NCI-H748 (cell line): ENCODE results near the gene FAT1.
A peak's percentile ranks its signal among the peaks of the same experiment; 100 is the strongest.

Experiments used
- DNase-seq: peaks from one replicate; lab custom pipeline; 2025; ENCODE audit not compliant: unreplicated experiment; lab: John Stamatoyannopoulos, UW

FAT1 gene

DNA sequence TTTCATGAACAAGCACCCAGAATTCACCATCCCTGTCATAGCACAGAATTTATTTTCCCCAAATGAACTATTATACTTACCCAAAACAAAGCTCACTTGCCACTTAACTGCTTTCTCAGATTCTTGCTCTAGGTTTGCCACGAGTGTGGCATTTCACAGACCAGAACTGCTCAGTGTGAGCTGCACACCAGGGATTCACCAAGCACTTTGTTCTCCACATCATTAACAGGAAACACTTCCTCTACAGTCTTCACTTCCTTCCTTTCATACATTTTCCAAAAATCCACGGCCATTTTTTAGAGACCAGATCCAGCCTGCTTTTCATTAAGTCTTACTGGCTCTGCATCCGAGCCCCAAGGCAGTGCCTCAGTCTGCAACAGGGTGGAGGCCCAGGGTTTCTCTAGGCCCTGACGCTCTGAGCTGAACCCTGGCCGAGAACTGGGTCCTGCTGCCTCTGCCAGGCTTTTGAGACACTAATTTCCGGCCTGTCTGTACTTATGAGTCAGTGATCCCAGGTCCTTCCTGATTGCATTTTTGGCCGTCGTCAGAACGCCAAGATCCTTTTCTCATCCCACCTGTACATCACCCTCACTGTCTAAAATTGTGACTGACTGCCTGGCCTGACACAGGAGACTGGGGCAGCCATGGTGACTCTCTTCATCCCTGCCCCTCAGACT, 100.7 kb downstream of the FAT1 start:
- no peak for DNase-seq

DNA sequence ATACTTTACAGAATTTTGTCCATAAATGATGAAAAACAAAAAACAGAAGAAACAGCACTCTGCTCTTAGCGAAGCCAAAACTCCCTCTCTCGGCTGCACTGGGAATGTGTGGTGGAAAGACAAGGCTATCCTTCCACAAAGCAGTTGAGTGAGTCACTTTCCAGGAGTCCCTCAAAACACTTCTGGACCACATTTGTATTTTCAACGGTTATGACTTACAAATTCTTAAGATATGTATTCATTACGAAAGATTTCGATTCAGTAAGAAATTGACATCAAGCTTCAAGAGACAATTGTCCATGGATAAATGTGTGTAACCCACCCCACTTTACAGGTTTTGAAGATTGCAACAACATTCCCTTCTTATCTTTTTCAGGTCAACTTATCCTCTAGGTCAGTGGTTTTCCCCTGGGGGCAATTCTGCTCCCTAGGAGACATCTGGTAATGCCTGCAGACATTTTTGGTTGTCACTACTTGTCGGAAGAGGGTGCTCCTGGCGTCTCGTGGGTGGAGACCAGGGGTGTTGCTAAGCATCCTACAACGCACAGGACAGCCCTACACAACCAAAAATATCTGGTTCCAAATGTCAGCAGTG, 101.6 kb downstream of the FAT1 start:
- no peak for DNase-seq

DNA sequence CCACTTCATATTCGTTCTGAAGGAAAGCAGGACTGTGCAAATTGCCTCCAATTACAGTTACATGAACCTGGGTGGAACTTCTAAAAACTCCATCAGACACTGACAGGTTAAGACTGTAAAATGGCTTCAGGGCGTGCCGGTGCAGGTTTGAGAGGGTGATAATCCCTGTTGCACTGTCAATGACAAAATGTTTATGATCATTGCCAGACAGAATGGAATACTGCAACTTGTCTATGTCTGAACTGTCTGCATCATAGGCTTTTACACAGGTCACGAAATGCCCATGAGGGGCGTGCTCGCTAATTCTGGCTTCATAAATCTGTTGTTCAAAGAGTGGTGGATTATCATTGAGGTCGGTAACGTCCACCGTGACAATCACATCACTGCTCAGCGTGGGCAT, 104.6 kb downstream of the FAT1 start:
- no peak for DNase-seq

DNA sequence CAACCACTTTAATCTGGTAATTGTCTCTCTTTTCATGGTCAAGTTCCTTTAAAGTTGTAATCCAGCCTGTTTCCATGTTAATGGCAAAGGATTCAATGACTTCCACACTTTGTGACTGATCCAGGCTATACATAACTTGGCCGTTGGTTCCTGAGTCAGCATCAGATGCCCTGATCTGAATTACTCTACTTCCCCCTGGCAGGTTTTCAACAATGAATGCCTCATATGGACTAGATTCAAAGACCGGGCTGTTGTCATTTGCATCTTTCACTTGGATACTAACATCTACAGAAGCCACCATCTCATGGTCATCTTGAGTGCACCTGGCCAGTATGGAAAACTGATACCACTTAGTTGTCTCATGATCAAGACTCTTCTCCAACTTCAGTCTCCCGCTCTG, 105.7 kb downstream of the FAT1 start:
- DNase-seq, result no peak

DNA sequence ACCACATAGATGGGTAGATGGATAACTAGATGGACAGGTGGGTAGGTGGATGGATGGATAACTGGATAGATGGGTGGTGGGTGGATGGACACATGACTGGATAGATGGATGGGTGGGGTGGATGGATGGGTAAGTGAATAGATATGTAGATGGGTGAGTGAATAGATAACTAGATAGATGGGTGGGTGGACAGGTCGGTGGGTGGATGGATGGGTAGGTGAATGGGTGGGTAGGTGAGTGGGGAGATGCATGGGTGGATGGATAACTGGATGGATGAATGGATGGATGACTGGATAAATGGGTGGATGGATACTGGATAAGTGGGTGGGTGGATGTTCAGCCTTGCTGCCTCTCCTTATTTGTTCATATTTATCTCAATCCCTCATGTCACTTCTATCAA, 116.2 kb downstream of the FAT1 start:
- no peak for DNase-seq

DNA sequence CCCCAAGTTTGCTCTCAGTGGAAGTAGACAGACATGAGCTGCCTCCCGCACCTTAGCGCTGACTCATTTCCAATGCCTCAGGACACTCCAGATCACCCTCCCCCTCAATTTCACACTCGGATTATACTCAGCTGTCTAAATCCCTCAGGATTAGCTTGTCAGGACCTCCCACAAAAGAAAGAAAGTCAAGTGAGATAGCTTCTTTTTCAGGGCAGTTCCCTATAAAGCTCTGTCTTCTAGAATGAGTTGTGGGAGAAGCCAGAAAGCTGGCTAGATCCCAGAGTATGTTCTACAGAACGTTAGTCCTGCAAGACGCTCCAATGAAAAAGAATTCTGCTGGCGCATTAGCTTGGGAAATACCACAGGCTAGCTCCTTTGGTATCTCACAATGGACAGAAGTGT, 117.1 kb downstream of the FAT1 start:
- no peak for DNase-seq

DNA sequence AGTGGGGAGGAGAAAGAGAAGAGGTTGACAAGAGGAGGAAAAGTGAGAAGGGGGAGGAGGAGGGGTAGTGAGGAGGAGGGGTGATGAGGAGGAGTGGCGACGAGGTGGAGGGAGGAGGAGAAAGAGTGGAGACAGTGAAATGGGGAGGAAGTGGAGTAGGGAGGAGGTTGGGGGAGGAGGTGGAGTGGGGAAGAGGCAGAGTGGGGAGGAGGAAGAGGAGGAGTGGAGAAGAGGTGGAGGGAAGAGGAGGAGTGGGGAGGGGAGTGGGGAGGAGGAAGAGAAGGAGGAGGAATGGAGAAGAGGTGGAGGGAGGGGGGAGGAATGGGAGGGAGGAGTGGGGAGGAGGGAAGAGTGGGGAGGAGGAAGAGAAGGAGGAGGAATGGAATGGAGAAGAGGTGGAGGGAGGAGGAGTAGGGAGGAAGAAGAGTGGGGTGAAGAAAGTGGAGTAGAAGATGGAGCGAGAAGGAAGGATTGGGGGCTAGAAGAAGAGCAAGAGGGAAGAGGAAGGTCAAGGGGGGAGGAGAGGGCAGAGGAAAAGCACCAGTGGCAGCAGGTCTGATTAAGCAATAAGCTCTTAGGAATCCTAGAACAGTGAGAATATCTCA, 118.3 kb downstream of the FAT1 start:
- DNase-seq, result no peak

DNA sequence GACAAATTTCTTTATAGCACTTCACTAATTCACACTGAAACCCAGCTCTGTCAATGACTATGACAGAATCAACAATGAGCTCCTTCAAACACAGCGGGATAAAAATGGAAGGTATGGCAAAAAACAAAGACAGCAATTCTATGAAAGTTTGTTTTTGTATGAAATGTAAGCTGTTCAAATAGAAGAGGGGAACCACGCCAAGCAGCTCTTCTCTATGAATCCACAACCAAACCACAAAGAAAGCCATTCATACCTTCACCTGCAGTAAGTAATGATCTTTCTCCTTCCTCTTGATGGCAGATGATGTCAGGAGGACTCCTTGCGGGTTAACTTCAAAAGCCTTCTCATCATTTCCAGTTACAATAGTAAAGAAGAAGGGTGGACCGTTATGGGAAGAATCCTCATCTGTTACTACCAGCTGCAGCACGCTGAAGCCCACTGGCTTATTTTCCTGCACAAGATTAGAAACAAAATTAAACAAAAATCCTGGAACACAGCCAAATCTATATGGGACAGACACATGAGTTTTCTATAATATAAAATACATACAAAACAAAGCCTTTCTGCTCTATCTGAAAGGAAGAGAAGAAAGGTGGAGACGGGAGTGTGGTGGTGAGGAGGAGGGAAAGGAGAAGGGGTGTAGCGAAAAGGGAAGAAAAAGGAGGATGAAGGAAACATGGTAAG, 119.4 kb downstream of the FAT1 start:
- peak; percentile 73 for DNase-seq

DNA sequence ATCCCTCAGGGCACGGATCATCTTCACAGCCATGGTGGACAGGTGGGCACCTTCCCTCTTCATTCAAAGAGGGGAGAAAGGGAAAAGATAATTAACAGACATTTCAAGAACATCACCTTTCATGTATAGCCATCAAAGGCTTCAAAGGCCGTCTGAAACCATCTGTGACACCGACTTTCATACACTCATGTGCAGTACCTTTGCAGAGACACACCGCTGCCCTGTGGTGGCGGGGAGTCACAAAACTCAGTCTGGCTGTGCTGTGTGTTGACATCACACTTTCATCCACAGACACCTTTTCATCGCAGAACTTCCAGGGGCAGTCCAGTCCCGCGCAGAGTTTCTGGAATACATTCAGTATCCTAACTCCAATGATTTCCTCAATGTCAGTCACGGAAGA, 120.7 kb downstream of the FAT1 start:
- no peak for DNase-seq

DNA sequence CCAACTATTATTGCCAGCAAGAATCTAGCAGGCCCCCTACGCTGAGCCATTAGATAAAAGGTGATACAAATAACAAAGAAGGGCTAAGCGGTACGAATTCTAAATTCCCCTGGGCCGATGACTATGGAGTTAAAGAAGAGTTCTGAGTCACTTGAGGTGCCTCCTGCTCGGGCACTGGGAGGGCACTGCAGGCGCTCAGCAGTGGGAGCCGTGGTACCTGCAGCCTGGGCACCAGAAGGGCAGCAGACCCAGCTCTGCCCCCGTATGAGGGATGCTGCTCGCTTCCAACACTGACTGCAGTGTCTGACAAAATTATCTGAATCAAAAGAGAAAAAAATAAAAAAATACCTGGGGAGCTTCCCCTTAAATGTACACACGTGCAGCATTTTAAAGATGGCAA, 124.2 kb downstream of the FAT1 start:
- no peak for DNase-seq

DNA sequence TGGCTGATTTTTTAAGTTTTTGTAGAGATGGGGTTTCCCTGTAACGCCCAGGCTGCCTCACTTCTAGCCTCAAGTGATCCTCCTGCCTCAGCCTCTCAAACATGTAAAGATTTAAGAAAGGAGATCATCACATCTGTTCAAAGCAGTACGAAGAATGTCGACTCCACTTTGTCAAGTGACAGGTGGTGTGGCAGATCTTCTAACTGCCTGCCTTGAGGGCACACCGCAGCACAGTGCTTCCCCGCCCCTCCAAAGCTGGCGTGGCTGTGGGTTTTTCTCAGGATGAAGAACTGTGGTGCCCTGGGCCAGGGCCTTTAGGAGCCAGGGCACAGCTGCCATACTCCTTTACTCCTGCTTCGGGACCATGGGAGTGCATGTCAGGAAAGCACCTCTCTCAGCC, 125.0 kb downstream of the FAT1 start:
- no peak for DNase-seq

DNA sequence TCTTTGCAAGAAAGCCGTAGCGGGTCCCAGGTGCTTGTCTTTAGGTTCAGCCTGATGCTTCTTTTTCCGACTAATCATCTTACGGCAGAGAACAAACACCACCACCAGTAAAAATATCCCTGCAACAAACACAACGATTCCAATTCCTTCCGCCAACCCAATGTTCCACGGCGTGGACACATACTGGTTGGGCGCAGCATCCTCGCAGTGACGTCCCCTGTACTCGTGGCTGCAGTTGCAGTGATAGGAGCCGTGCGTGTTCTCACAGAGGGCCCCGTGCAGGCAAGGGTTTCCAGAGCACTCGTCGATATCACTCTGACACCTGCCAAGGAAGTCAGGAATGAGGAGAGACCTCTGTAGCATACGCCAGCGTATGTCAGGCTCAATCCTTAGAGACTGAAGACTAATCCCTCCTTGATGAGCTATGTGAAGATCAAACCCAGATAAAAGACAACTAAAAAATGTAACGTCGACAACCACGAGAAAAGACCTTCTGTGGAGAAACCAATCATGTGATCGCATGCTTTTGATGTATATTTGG, 126.7 kb downstream of the FAT1 start:
- no peak for DNase-seq

DNA sequence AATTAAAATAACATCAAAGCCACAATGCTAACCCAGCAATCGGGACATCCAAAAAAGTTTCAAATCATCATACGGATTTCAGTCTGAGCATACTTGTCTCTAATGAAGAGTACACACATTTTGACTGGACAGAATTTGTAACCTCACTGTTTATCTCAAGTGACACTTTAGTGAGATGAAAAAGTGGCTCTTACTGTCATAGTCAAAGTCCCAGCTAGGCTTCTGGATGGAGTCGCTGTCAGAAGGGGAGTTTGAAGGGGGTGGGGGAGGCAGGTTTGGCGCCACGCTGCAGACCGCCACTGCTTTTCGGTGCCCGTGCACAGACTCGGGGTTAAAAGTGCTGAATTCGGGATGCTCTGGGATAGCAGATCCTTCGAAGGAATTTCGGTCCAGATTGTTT, 127.3 kb downstream of the FAT1 start:
- DNase-seq, result no peak

DNA sequence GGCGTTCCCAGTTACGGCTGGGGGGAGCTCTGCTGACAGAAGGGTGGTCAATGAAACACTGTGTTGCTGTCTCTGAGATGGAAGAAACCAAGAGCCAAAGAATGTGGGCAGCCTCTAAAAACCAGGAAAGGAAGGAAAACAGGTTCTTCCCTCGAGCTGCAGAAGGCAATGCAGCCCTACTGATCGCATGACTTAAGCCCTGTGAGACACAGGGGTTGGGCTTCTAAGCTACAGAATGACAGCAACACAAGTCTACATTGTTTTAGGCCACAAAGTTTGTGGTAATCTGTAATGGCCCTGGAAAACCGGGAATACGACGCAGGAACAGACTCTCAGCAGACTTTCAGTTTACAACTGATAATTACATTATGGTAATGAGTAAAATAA, 130.1 kb downstream of the FAT1 start:
- DNase-seq, result no peak

DNA sequence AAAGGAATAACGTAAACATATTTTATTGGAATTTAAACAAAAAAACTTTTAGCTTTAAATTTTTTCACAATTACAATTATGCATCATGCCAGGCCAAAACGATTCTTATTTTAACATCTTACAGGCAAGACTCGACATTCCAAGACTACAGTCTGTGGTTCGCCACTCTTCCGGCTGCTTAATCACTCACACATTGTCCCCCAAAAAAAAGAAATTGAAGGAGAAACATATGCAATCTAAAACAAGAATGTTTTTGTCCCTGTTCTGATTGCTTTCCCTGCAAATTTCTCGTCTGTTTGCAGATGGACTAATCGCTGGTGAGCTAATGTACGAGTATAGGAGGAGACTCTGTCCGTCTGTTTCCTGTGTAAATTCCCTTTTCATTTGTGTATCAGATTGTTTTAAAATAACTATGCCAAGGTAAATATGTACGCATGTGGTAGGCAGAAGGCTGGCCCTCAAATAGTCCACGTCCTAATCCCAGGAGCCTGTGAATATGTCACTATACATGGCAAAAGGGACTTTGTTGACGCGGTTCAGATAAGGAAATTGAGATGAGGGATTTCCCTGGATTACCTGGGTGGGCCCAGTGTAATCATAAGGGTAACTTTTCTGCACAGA, 130.6 kb downstream of the FAT1 start:
- DNase-seq, result no peak

DNA sequence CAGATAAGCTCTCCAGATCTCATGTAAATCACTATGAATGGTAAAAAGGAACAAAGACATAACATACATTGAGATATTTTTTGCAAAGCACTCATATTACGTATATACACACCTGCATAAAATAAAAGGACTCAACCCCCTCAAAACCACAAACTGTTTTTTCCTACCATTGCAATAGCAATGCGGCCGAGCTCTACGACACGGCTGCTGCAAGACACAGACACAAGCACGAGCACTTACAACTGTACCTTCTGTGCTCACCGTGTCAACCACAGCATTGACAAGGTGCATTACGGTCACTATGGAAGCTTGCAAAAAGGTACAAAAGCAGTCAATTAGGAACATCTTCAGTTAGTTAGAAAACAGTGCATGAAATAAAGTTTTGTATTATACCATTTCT, 131.2 kb downstream of the FAT1 start:
- DNase-seq, result no peak

DNA sequence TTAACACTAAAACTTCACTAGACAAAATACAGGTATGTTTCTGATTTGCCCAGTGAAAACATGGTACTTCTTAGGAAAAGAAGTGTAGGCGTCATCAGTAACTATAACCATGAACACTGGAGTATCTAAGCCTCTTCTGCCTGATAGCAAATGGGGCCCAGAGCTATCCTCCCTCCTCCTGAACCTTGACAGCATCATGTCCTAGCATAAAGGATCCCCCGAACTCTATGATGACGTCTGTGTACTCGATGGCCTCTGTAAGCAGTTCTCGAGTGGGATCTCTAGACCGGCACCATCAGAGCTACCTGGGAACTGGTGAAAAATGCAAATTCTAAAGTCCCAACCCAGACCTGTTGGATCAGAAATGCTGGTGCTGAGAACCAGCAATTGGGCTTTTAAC, 132.0 kb downstream of the FAT1 start:
- DNase-seq, result no peak

DNA sequence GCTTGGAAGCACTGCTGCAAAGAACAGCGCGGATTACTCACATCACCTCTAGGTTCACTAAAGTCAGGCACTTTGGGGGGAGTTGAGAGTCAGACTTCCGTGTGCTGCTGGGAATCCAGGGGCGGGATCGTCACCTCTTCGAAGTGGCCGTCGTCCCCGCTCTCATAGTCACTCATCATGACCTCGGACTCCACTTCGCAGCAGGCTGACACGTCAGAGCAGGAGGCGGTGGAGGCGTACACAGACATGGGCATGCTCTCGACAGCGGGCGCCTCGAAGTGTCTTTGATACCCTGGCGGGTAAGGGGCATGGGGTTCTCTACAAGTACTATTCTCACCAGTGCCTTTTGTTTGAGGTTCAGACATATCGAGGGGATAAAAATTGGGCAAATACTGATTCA, 135.2 kb downstream of the FAT1 start:
- no peak for DNase-seq

DNA sequence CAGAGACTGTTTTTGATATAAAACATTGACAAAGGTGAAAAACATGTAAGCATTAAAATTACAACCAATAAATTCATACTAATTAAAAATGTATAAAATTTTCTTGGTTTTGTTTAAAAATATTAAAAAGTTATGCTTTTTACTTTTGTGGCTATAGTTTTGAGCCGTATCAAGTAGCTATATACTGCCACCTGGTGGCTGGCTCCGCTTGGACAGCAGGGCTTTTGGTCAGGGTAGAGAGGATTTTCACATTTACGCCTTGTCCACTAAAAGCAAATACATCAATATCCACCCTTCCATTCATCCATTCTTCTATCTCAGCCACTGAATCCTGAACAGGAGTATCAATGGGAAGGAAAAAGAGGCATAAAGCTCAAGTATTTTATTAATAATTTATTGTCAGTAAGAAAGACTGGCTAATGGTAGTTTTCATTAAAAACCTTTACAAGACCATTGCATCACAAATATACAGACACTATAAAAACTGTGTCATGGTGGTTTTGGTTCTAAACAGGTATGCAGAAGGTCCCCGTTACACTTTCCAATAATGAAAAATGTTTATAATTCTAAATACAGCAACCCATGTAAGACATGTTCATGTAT, 136.1 kb downstream of the FAT1 start:
- DNase-seq, result peak; percentile 30

DNA sequence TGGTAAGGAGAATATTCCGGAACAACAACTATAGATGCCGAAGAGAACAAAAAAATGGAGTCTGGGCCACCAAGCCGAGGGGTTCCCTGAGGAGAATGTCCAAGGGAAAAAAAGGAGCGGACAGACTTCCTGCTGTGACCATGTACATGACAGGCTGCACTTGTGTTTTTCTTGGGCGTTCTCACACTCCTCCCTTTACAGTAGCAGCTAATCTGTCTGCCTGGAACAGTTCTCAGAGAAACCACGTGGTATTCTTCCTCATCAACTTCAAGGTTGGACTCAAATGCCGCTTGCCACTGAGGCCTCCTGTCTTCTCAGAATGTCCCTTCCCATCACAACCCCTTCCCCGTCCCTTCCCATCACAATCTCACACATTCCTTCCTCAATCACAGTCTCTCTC, 137.5 kb downstream of the FAT1 start:
- no peak for DNase-seq

DNA sequence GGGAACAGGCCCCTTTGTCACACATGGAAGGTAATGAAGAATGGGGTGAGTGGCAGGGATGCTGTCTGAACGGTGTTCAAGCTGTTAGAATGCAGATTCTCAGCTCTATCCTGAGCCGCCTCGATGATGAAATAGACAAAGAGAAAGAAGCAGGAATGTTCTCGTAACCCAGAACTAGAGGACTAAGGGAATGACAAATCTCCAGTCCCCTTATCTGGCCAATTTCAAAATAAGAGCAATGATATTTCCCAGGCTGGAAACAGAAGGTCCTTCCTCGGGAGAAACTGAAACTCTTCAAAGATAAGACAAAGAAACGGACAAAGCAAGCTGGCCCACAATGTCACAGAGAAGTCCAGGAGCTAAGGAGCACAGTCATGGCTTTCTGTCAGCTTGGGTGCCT, 138.7 kb downstream of the FAT1 start:
- no peak for DNase-seq
